GM23338 (cell line): Measurements from ENCODE around the gene GOLM1.

Experiments used
- CTCF ChIP-seq, 2 experiments: fragments of 200-600 bp in 1 of 2; sonication (generic) in 1 of 2; conservative IDR thresholded peaks; 2 replicates each; pipeline versions ENCODE4 v1.5.1 to v1.6.1; 2016 to 2017; ENCODE audit warnings: antibody characterized with exemption in 2 of 2, low read depth in 2 of 2, mild to moderate bottlenecking in 2 of 2, moderate library complexity in 1 of 2
- REST ChIP-seq: IDR thresholded peaks from one replicate; pipeline ENCODE4 v1.6.1; 2018; ENCODE audit warnings: antibody characterized with exemption; ENCODE audit not compliant: unreplicated experiment

GRCh38 chr9:86052556-86053468 is 46.5 kb downstream of the GOLM1 start:
- TF ChIP-seq REST, result no peak
- no peak for TF ChIP-seq CTCF (conservative IDR thresholded peaks at IDR 0.05; ENCODE audit: low read depth in 2 of 2)
